SKM-1 (cell line): ENCODE results near the gene CCDC97.
A peak's percentile ranks its signal among the peaks of the same experiment; 100 is the strongest.

Experiments used
- DNase-seq: peaks from one replicate; lab custom pipeline; 2025; ENCODE audit not compliant: unreplicated experiment; lab: John Stamatoyannopoulos, UW

Gene CCDC97

DNA sequence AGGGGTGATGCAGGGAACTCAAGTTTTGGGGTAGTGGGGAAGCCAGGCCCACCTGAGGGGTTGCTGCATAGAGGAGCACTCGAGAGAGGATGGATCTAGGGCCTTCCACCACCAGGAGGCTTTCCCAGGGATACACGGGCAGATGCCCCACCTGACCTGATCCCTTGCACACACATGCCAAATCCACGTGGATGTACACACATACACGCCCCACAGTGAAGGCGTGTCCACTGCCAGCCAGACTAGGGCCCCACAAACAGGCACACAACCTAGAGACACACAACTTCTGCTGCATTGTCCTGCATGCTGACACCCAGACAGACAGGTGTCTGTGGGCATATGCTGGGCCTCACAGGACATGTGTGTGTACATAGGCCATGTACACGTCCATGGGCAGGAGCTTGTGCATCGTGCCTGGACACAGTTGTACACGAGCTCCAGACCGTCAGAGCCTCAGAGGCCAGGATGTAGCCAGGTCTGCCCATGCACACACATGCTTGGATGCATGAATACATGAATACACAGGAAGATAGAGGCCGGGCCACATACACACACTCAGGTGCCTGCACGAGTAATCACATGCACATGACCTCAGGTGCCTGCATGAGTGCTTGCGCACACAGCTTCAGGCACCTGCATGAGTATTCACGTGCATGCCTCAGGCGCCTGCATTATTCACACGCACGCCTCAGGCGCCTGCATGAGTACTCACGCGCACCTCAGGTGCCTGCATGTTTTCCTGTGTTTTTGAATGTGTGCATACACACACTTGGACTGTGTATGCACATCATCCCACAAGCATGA is 8.9 kb downstream of the CCDC97 start:
- DNase-seq: no peak

DNA sequence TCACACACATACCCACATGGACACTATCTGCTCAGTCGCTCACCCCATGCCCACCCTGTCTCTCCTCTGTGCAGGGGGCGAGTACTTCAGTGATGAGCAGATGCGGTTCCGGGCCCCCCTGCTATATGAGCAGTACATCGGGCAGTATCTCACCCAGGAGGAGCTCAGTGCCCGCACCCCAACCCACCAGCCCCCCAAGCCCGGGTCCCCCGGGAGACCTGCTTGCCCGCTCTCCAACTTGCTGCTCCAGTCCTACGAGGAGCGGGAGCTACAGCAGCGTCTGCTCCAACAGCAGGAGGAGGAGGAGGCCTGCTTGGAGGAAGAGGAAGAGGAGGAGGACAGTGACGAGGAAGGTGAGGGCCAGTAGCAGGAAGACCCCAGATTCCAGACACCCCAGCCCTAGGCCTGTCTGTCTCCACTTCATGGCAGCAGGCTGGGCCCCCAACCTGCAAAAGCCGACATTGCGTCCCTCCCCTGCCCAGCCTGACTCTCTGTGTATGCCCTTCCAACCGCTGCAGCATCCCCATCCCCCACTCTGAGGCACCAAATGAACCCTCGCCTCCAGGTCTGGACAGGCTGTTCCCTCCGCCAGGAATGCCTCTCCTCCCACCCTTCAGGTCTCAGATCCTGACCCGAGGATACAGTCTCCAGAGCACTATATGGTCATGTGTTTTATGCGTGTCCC is 9.7 kb downstream of the CCDC97 start:
- DNase-seq: no peak

DNA sequence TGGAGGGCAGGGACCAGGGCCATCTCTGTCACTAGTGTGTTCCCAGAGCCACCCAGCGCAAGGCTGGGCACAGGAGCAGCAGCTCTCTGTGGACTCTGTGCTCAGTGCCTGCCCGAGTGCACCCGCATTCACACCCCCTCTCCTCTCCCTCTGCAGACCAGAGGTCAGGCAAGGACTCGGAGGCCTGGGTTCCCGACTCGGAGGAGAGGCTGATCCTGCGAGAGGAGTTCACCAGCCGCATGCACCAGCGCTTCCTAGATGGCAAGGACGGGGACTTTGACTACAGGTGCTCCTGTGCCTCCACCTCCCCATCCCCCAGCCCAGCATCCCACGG is 10.2 kb downstream of the CCDC97 start:
- DNase-seq: no peak

DNA sequence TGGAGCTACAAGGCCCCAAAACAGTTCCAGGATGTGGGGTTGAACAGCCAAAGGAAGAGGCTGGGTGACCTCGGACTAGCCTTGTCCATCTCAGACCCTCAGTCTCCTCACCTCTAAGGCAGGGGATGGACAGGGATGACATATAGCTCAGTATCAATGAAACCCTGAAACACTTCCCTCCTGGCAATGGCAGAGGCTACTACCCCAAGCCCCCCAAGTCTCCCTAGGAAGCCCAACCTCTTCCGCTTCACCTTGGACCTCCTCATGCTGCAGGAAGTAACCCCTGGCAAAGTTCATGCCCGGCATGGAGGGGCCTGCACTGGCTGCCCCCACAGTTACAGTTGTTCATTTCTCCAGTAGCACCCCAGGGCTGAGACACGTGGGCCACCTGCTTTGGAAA is 10.6 kb downstream of the CCDC97 start:
- no peak for DNase-seq

- no peak for DNase-seq
These were observed 11.2 kb downstream of the CCDC97 start for GRCh38 chr19:41321204-41321599.

DNA sequence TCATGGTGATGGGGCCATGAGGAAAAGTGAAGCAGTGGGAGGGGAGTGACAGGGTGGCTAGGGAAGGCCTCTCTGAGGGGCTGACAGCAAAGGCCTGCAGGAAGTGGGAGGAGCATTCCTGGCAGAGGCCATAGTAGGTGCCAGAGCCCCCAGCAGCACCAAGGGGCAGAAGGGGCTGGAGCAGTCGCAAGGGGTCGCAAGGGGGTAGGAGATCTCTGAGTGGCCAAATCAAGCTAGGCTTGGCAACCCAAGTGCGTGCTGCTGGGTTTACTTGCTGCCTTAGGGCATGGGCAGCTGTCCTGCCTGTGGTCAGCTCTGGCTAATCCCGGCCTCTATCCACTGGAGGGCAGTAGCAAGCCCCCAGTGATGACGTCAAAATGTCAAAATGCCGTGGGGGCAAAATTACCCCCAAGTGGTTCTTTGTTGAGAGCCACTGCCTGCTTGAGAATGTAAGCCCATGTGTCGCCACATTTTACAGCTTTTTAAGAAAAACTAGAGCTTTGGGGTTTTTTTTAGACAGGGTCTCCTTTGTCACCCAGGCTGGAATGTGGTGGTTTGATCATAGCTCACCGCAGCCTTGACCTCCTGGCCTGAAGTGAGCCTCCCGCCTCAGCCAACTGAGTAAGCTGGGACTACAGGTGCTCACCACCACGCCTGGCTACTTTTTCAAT is 11.8 kb downstream of the CCDC97 start:
- no peak for DNase-seq

- DNase-seq: no peak
These were observed 12.5 kb downstream of the CCDC97 start for GRCh38 chr19:41322451-41322850.

DNA sequence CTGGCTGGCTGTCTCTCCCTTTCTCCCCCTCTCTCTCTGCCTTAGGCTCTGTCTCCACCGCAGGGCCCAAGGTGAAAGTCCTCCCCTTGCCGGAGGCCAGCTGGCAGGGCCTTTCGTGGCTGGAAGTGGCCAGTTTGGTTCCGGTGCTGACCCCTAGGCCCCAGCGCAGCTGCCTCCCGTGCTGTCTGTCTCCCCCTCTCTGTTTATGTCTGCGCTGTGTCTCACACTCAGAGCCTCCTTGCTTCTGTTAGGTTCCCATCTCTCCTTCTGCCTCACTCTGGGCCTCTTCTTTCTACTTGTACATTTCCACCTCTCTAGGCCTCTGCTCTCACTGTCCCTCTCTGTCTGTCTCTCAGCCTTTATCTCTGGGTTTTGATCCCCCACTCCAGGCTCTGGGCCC is 13.1 kb downstream of the CCDC97 start:
- DNase-seq: no peak

DNA sequence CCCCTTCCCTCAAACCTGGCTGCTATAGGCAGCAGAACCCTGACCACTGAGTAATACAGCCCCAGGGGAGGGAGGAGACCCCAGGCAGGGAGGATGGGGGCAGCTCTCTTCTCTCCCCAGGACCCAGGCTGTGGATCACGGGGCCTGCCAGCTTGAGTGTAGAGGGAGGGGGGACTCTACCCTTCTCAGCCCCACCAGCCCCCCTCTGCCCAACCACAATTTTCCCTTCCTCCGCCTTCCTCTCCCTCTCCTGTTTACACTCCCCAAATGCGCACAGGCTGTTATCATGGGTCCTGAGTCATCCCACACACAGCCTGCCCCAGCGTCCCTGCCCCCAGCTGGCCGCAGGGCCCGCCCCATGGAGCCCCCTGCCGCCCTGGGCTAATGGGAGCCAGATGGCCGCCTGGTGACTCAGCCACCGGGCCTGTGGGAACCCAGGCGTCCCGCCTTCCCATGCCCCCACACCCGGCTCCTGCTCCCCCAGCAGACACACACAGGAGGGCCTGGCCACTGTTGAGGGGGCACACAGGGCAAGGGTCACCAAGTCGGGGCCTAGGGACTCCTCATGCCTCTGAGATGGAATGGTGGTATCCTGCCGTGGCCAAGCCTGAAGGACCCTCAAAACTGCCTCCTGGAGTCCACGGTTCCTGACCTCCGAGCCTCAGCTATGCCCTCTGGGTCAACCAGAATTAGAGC is 13.6 kb downstream of the CCDC97 start:
- no peak for DNase-seq

DNA sequence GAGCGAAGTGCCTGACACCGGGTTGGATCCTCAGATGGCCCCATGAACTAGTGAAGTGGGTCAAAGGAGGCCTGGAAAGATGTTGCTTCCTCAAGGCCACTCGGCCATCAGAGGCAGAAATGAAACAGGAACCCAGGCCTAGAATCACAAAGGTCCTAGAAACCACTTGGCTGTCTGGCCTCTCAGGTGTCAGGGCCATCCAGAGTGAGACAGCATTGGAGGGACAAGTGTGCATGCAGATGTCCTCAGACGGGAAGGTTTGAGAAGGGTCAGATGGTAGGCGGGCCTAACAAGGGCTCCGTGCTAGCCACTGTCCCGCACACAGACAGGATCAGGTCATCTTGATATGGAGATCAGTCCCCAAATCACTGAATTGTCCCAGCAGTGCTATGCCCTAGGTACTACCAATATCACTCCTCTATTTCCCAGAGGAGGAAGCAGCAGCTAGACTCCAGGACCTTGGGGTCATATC is 14.3 kb downstream of the CCDC97 start:
- DNase-seq: no peak

DNA sequence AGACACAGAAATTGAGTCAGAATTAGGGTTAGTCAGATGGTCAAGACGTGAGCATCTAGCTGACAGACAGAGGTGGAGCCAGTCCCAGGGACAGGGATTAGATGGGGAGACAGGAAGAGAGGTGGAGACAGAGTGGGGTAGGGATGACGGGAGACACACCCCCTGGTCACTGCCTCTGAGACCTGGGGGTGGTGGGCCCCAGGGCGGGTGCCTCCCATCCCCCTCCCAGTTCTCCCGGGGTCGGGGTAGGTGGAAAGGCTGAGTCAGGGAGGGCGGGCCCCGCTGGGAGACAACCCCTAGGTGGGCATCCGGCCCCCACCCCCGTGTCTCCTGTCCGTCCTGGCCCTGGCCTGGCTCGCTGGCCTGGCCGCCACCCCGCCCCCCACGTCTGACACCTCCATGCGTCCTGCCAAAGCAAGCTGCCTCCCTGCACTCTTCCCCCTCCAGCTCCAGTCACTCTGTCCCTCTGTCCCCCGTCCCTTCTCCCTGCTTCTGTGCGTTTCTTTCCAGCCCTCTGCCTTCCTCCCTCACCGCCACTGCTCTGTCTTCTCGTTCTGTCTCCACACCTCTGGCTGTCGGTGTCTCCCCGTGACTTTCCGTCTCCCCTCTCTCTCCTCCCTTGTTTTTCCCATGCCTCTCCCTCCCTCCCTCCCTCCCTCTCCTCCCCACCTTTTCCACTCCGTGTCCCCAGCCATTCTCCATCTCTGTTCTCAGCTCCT is 15.1 kb downstream of the CCDC97 start:
- DNase-seq: no peak

DNA sequence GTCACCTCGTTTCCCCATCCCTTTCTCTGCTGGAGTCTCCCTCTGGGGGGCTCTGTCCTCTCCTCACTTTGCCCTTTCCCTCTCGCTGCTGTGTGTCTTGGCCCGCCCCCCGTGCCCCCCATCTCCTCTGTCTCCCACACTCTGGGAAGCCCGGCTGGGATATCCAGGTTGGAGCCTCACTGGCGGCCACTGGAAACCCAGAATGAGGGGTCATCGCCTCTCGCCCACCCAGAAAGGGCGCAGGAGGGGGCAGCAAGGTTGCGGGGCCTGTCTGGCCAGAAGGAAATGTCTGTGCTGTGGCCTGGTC is 15.6 kb downstream of the CCDC97 start:
- DNase-seq: no peak

DNA sequence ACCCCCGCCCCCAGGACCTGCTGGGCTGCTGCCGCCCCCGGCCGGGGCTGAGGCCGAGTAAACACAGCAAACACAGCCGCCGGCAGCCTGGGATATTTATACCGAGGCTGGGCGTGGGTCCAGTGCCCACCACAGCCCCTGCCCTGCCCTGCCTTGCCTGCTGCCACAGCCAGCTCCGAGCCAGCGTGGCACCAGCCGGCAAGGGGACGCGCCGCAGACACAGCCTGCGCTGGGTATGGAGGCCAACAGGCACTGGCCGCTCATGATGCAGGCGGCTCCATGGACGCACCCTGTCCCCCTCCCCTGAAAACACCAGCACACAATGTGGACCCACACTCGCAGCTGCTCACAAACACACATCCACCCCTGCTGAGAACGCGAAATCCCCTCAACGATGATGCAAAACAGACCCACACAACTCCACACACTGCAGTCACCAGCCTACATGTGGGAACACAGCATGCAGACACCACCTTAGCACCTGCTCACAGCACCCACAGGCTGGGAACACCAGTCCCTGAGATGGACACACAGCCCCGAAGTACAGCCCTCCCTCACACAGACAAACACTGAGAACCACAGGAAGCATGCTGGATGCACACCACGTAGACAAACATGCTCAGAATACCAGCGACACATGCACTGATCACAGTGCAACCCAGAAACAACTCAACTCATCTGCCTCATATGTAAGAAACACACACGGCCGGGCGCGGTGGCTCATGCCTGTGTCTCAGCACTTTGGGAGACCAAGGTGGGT is 16.2 kb downstream of the CCDC97 start:
- no peak for DNase-seq

DNA sequence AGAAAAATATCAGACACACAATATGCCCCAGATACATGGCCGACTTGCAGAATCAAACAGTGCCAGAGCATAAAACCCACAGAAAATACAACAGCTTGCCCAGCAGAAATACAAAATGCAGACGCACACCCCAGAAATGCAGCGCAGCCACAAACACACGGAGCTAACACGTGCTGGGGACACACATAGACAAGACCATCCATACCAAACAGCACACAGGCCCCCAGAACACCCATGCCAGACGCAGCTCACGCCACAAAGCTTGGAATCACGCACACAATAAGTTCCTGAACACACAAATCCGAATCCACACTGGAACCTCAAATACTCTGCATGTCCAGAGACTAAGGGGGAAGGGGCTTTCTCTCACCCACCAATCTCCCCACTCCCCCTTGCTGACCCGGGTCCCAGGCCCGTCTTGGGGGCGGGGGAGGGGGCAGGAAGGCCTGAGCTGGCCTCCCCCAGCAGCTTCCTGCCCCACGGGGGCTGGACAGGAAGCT is 17.2 kb downstream of the CCDC97 start:
- DNase-seq: no peak

GRCh38 chr19:41327576-41328156 is 17.7 kb downstream of the CCDC97 start:
- DNase-seq: peak; percentile 83

DNA sequence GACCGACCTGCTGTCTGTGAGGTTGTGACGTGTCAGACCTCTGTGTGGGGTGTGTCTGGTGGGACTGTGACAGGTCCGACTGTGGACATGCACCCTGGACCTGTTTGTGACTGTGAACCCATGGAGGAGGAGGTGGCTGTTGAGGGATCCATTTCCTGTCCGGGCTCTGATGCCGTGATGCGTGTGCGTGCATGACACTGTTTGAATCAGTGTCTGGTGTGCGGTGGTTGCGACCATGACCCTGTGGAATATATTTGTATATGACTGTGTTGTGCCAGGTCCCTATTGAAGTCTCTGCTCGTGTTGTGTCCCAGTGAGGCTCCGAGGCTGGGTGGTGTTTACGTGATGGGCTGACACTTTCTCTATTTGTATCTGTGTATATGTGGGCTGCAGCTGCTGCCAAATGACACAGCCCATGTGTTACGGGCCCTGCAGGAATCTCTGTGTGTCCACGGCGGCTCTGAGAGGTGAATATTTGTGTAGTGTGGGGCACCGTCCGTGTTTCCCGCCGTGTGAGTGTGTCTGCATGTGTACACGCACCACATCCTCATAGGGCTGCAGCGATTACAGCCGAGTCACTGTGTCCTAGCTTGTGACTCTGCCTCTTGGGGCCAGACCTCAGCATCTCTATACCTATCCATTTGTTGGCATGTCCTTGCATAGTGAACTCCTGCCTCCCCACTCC is 18.3 kb downstream of the CCDC97 start:
- peak; percentile 54 for DNase-seq

GRCh38 chr19:41328842-41329225 is 18.9 kb downstream of the CCDC97 start:
- peak; percentile 62 for DNase-seq

GRCh38 chr19:41330481-41330880 is 20.5 kb downstream of the CCDC97 start:
- no peak for DNase-seq
